ENCODE results near the gene CTRB2.
"Not testable (repeated sequence)": the region's sequence is repeated elsewhere in the genome, so short reads cannot be mapped to it uniquely, and the experiment has no call there.

The CTRB2 gene

GRCh38 chr16:75226550-75227360, 19.8 kb upstream of the CTRB2 start:
- DNase-seq, result no peak

DNA sequence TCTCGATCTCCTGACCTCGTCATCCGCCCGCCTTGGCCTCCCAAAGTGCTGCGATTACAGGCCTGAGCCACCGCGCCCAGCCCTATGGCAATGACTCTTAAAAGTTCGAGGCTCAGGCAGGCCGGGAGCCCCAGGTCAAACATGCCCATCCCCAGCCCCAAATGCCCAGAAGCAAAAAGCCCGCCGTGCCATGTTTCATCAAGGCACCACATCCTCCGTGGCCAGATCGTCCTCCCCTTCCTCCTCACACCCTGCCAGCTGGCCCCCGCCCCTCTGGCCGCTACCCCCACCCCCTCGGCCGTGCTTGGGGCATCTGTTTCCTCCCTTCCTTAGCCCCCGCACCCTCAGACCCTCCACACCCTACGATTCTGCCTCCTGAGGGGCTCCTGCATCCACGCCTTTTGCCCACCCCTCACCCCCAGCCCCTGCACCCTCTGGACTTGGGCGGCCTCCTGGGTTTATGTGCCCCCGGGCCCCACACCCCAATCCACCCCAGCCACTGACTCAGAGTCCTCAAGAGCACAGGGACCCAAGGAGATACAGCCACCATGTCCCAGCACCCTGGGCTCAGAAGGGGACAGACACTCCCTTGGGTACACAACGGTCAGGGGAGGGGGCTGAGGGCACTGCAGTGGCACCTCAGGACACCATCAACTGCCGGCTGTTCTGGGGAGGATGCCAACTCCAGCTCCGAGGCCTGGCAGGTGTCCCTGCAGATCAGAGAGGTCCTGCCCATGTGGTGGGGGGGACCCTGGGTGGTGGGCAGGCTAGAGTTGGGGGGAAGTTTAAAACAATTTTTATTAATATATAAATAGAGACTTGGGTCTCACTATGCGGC, 18.9 kb upstream of the CTRB2 start:
- no peak for DNase-seq

DNA sequence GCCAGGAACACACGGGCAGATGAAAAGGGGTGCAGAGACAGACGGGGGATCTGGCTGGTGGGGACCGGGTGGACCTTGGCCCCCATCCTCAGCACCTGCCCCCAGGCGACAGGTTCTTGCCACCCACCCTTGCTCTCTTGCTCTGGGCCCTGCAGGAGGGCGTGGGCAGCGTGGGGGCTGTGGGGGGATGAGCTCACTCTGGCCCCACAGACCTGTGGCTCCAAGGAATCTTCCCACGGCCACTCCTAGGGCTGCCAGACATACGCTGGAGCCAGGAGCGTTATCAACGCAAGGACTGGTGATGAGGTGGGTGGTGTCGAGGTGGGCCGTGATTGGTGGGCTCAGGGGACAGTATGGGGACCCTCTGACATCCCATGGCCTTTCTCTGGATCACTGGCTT, 18.1 kb upstream of the CTRB2 start:
- DNase-seq, result no peak

DNA sequence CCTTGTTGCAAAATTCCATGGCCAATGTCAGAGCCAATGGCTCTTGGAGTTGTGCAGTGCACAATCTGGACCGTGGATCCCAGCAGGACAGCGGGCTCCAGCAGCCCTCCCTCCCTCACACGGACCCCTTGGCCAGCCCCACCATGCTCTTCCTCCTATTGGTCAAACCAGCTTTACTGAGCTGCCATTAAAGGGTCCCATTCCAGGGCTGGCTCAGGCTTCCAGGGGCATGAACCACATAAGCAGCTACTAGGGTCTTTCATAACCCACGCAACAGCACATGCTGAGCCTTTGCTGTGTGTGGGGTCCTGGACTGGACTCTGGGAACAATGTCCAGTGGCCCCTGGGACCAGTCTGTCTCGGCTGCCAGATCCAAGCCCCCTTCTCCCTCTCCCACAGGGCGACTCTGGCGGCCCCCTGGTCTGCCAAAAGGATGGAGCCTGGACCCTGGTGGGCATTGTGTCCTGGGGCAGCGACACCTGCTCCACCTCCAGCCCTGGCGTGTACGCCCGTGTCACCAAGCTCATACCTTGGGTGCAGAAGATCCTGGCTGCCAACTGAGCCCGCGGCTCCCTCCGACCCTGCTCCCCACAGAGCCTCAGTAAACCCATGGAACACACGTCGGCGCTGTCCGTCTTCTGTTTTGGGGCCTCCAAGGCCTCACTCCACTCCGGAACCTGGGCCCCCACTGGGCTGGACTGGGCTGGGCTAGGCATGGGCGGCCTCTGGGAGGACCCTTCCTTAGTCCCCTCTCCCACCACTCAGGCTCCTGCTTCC, 17.5 kb upstream of the CTRB2 start:
- no peak for DNase-seq

- DNase-seq, result not testable (repeated sequence)
Measured at GRCh38 chr16:75223129-75223528, 16.2 kb upstream of the CTRB2 start.

DNA sequence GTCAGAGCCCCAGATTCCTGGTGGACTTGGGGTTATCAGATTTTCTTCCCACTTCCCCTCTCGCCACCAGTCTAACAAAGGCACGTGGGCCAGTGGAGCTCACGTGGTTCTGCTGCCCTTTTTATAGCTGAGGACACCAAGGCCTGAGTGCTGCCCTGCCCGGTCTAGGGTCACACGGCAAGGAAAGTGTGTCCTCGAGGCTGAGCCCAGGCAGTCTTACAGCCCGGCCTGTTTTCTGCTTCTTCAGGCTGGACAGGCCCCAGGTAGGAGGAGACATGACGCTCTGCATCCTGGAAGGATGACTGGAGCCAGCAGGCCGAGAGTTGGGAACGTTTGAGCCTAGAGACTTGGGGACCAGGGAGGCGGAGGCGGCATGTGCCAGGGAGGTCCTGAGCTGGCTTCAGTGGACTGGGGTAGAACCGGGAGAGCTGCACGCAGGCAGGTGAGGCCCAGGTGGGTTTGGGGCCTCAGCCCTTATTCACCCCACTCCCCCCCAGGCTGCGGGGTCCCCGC, 15.4 kb upstream of the CTRB2 start:
- no peak for DNase-seq

DNA sequence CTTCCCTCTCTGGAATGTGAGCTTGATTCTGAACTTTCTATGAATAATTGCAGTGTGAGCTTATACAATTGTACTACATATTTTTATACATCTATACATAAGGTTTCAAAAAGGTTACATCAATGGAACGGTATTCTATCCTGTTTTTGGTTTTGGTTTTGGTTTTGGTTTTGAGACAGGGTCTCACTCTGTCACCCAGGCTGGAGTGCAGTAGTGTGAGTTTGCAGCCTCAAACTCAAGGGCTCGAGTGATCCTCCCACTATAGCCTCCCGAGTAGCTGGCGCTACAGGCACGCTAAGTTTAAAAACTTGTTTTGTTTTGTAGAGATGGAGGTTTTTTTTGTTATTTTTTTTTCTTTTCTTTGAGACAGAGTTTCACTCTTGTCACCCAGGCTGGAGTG, 12.9 kb upstream of the CTRB2 start:
- DNase-seq, result no peak

- no peak for DNase-seq
Measured at GRCh38 chr16:75219088-75219487, 12.1 kb upstream of the CTRB2 start.

DNA sequence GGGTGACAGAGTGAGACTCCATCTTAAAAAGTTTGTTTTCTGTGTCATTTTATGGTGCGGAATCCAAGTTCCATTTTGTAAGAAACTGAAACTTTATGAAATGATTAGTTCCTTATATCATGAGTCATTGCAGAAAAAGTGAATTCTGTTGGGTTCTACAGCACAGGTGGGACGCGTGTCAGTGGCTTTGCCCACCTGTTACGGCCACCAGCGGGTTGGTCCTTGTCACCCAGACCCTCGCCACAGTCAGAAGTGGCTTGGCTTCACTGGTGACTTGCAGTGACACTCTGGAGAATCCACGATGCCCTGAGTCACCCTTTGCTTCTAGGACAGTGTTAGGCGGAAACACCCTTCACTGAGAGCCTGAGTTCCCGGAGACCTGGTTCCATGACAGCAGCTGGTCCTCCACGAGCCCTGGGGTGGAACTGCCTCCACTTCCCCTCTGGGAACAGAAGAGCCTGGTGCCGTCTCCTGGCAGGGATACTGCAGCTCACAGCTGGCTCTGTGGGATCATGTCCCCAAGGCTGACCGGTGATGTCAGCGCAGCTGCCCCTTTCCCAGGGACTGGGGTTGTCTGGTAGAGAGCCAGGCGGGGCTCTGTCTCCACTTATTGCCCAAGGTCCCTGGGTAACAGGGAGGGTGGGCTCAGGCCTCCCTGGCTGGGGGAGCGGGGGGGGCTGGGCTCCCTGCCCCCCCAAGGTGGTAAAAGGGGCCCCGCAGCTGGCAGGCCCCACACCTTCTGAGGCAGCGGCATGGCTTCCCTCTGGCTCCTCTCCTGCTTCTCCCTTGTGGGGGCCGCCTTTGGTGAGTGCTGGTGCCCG, 11.5 kb upstream of the CTRB2 start, which contains the start of gene CTRB1:
TSS of gene CTRB1 (plus strand) at position 733 of the 821 bp plus-strand sequence. CDS start at position 753, 20 bp downstream.
- no peak for DNase-seq

DNA sequence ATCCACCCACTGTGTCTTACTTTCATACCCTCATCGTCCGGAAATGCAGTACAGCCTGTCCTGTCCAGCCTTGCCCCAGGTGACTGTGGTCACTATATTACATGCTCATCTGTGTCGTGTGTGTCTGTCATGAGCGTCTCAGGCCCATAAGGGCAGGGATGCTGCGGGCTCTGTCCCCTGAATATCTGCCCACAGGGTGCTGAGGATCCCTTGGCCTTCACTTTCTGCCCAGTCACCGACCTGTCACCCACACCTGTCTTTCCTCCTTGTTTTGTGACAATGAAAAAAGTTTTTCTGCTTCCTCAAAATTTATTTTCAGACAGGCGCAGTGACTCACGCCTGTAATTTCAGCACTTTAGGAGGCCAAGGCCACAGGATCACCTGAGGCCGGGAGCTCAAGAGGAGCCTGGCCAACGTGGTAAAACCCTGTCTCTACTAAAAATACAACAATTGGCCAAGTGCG, 10.5 kb upstream of the CTRB2 start:
- no peak for DNase-seq

DNA sequence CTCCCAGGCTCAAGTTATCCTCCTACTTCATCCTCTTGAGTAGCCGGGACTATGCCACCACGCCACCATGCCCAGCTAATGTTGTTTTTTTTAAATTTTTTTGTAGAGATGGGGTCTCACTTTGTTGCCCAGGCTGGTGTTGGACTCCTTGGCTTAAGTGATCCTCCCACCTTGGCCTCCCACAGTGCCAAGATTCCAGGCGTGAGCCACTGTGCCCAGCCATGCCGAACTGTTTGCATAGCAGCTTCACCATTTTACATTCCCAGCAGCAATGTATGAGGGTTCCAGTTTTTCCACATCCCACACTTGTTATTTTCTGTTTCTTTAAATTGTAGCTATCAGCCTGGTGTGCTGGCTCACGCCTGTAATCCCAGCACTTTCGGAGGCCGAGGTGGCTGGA, 9.6 kb upstream of the CTRB2 start:
- DNase-seq, result no peak

- no peak for DNase-seq
Measured at GRCh38 chr16:75216127-75216526, 9.2 kb upstream of the CTRB2 start.

DNA sequence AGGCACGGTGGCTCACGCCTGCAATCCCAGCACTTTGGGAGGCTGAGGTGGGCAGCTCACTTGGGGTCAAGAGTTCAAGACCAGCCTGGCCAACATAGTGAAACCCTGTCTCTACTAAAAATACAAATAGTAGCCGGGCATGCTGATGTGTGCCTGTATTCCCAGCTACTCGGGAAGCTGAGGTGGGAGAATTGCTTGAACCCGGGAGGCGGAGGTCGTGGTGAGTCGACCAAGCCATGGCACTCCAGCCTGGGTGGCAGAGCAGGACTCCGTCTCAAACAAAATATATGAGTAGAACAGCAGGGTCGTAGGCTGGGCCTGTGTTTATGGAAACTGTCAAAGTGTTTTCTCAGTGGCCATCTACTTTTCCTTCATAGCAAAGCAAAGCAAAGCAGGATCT, 4.3 kb upstream of the CTRB2 start:
- not testable (repeated sequence) for DNase-seq

- no peak for DNase-seq
Measured at GRCh38 chr16:75209944-75210343, 3.0 kb upstream of the CTRB2 start.

DNA sequence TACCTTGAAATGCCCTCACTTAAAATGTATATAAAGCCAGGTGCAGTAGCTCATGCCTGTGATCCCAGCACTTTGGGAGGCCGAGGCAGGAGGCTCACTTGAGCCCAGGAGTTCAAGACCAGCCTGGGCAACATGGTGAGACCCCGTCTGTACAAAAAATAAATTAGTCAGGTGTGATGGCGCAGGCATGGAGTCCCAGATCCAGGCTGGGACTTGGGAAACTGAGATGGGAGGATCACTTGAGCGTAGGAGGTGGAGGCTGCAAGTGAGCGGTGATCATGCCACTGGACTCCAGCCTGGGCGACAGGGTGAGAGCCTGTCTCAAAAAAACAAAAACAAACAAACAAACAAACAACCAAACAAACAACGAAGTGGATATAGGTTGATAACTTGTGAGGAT, 2.6 kb upstream of the CTRB2 start:
- not testable (repeated sequence) for DNase-seq

DNA sequence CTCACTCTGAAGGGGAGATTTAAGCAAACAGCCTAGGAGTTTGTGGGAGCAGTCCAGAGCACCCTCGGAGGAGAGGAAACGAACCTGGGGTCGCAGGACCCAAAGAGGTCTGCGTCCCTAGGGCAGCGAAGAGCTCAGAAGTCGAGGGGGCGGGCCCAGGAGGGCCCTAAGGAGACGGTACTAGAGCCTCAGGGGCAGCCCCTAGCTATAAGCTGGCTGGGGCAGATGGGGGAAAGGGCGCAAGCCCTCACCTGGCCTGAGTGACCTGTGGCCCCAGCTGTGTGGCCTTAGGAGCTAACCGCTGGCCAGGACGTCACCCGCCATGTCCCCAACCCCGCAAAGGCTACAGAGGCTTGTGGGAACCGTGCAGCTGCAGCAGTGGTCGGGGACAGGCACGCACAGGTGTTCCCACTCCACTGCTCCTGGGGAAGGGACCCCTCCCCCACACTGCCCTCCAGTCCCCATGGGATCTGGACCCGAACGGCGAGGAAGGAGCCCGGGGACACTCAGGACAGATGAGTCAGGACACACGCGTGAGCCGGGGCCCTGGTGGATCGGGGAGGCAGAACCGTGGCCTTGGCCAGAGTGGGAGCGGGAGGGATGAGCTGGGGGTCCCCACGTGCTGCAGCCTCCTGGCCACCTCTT, 2.0 kb upstream of the CTRB2 start:
- no peak for DNase-seq

DNA sequence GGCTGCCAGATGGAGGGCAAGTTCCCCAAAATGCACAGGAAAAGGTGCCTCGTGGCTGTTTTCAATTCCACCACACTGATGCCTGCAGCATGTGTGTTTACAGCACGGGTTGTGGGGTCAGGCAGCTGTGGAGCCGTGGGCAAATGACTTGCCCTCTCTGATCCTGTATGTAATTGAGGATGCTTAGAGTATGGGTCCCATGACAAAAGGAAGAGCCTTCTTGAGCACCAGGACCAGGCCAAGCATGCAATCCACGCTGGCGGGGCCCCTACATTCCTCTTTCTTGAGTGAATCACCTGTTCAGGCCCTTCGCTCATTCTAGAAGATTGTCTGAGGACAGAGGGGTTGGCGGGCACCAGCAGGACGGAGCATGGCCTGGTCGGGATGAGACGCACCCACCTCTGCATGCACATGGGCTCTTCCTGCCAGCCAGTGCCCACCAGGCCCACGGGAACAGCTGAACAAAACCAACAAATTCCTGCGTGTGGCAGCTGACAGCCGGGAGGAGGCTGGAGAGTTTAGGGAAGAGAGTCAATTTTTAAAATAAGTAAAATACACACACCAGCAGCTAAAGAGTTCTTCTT, 1.4 kb upstream of the CTRB2 start:
- DNase-seq, result no peak

- no peak for DNase-seq
Measured at GRCh38 chr16:75207831-75208230, 870 bp upstream of the CTRB2 start.

GRCh38 chr16:75205961-75206748, 806 bp downstream of the CTRB2 start:
- not testable (repeated sequence) for DNase-seq

DNA sequence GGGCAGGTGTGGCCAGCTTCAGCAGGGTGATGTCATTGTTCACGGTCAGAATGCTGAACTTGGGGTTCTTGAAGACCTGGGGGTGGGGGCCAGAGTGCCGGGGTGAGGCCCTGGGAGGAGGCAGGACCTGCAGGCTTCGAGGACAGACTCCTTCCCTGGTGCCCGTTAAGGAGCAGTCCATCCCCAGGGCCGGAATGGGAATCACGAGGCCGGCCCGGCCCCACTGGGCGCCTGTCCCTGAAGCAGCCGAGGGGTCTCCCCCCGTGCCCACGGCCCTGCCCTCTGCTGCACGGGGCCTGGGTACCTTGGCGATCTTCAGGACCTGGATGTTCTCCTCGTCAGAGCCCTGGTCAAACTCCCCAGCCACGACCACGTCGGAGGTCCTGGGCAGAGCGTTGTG, 1.5 kb downstream of the CTRB2 start:
- DNase-seq, result not testable (repeated sequence)

Data from right kidney (tissue), 1 donor.